Ascending aorta (tissue), 2 donors: ENCODE data around the gene AAMP. TPM values are rescaled to one million over a fixed set of nuclear protein-coding genes. Genes with fewer than 3 reads are reported as not detected.
A peak's percentile ranks its signal among the peaks of the same experiment; 100 is the strongest.
"Not testable (repeated sequence)": the region's sequence is repeated elsewhere in the genome, so short reads cannot be mapped to it uniquely, and the experiment has no call there.

Experiments used
- DNase-seq, 2 donors: peaks; one replicate each; pipeline ENCODE4 v3.0.0-alpha.2; 2019; ENCODE audit warnings: low spot score in 2 of 2
- H3K27ac ChIP-seq, 2 donors: fragments of 200-600 bp; sonication (generic); one replicate each; pipeline ENCODE4 v1.5.1; 2016 to 2017; ENCODE audit warnings: mild to moderate bottlenecking in 1 of 2
- H3K27me3 ChIP-seq: fragments of 200-600 bp; sonication (generic); one replicate; pipeline ENCODE4 v1.5.1; 2017
- H3K36me3 ChIP-seq, 2 donors: fragments of 200-600 bp; sonication (generic); one replicate each; pipeline ENCODE4 v1.5.1; 2016
- H3K4me1 ChIP-seq, 2 donors: fragments of 200-600 bp; sonication (generic); one replicate each; pipeline ENCODE4 v1.5.1; 2016 to 2017; ENCODE audit warnings: mild to moderate bottlenecking in 1 of 2
- H3K4me3 ChIP-seq, 2 donors: fragments of 200-600 bp; sonication (generic); one replicate each; pipeline ENCODE4 v1.5.1; 2016 to 2017; ENCODE audit warnings: mild to moderate bottlenecking in 1 of 2
- H3K9me3 ChIP-seq, 2 donors: fragments of 200-600 bp; sonication (generic); one replicate each; pipeline ENCODE4 v1.5.1; 2016
- CTCF ChIP-seq, 3 experiments: fragments of 200-600 bp in 2 of 3; fragments of 450-650 bp in 1 of 3; sonication (generic) in 2 of 3; IDR thresholded peaks; one replicate each; pipeline ENCODE4 v1.5.1; 2016 to 2019; ENCODE audit warnings: antibody characterized with exemption in 3 of 3, mild to moderate bottlenecking in 1 of 3, moderate library complexity in 1 of 3
- intact Hi-C: fragments of 100-400 bp; cut with DNase I; formaldehyde crosslinking; loops from one replicate; pipeline ENCODE4 v1.15.1; 2023
- total RNA-seq: library from RNA; depleted of rRNA; stranded (reverse); fragments of >200 nt; gene quantifications from one replicate; pipeline ENCODE4 v1.1.0, GENCODE V29; 2016

AAMP gene
- total RNA-seq = 73.7 TPM

DNA sequence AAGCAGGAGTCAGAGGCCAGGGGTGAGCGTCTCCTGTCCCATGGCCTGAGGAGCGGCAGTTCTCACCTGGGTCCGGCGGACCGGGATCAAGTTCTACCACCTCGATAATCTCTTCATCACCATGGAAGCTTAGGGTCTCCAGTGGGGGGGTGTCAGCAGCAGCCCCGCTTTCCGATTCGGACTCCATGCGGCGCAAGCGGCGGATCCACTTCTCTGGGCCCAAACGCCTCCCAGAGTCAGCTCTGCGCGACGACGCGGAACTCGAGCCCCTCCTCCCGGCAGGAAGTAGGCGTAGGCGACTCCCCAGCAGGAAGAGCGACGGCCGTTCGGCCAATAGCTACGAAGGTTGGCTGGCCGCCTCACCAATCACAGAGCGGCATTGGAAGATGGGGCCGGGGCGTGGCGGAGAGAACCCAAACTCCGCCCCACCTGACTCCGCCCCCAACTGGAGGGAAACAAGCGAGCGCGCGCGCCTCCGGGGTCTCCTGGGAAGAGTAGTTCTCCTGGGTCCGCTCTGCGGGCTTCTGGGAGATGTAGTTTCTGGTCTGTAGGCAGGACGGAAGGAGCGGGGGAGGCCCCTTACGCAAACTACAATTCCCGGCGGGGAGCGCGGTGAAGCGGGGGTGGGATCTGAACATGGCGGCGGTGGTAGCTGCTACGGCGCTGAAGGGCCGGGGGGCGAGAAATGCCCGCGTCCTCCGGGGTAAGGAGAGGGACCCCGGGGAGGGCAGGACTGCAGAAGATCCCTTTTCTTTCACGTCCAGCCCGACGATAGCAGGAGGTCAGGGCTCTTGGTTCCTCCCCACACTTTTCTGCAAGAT is at the start of gene AAMP, which contains the start of gene PNKD:
Gene AAMP, minus strand, starts transcription at position 238 of the 821 bp plus-strand sequence. Its CDS starts 51 bp downstream, at position 187.
Gene PNKD, plus strand, starts transcription at position 620 of the 821 bp plus-strand sequence. Its CDS starts 17 bp downstream, at position 637.
- no peaks in the 10 kb centered on the region for H3K9me3 ChIP-seq
- intact Hi-C loops = loop anchor here (1.0 to 5.0 kb wide), 6 partner anchors 53 to 297 kb away; partner anchors contain the start of genes ARPC2, CNOT9 and USP37
- DNase-seq = peak; percentile 99 to 100
- H3K36me3 ChIP-seq = peaks cover 40 to 43% of the 10 kb centered on the region in 2 donors
- H3K4me1 ChIP-seq = peaks cover 12 to 35% of the 10 kb centered on the region in 2 donors
- H3K27ac ChIP-seq = peak within 1 kb of the TSS; percentile 73 to 80
- no peaks in the 10 kb centered on the region for H3K27me3 ChIP-seq
- H3K4me3 ChIP-seq = peak within 1 kb of the TSS; percentile 79 to 85
- TF ChIP-seq CTCF (IDR thresholded peaks at IDR 0.05) = peak in 1 of 3 experiments; percentile 44

DNA sequence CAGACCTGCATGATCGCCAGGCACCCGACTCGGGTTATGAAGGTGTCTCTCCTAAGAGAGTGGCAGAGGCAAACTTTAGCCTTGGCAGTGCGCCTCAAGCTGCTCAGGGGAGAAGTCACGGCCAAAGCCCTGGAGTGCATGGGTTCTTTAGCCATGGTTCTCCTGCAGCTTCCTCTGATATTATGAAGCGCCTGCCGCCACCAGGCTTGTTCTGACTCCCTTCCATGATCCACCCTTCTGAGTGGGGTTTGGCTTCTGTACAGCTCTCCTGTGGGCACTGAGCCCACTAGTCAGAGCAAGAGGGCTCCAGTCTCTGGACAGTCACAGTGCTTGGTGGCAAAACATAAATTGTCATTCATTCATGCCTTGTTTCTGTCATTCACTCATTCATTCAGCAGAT is 48.3 kb upstream of the AAMP start:
- no peaks in the 10 kb centered on the region for H3K36me3 ChIP-seq
- intact Hi-C loops = no loop called here

GRCh38 chr2:218317835-218318234 is 47.9 kb upstream of the AAMP start:
- intact Hi-C loops = no loop called here
- TF ChIP-seq CTCF (IDR thresholded peaks at IDR 0.05) = no peak
- Histone ChIP-seq H3K9me3 (no peaks in the 10 kb centered on the region), H3K36me3 (no peaks in the 10 kb centered on the region), H3K27ac (no peak overlapping the region), H3K4me3 (no peak overlapping the region), H3K27me3 (no peaks in the 10 kb centered on the region), H3K4me1 (peaks cover 0 to 5% of the 10 kb centered on the region in 2 donors)
- DNase-seq = no peak

More for the DNA sequence above, 48.3 kb upstream of the AAMP start:
- H3K4me1 ChIP-seq = peaks cover 0 to 5% of the 10 kb centered on the region in 2 donors
- no peak for TF ChIP-seq CTCF (IDR thresholded peaks at IDR 0.05)
- no peak overlapping the region for H3K27ac ChIP-seq
- H3K9me3 ChIP-seq = no peaks in the 10 kb centered on the region
- no peaks in the 10 kb centered on the region for H3K27me3 ChIP-seq
- H3K4me3 ChIP-seq = no peak overlapping the region
- no peak for DNase-seq

GRCh38 chr2:218317303-218317630 is 47.3 kb upstream of the AAMP start:
- peaks cover 0 to 1% of the 10 kb centered on the region in 2 donors for H3K4me1 ChIP-seq
- no peak for DNase-seq
- H3K27ac ChIP-seq = no peak overlapping the region
- TF ChIP-seq CTCF (IDR thresholded peaks at IDR 0.05) = no peak
- H3K4me3 ChIP-seq = no peak overlapping the region
- H3K9me3 ChIP-seq = no peaks in the 10 kb centered on the region
- intact Hi-C loops = no loop called here
- no peaks in the 10 kb centered on the region for H3K36me3 ChIP-seq
- no peaks in the 10 kb centered on the region for H3K27me3 ChIP-seq

DNA sequence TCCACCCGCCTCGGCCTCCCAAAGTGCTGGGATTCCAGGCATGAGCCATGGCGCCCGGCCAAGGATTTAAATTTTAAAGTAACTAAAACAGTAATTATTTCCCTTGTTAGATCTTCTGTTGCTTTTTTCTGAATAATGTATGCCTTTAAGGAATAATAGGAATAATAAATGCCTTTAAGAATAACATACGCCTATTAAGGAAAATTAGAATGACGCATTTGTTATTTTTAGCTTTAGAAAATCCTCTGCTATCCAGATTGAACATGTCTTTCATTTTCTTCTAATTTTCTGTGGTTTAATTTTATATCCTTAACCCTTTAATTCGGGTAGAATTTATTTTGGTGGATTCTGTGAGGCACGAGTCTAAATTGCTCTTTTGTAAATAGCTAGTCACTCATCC is 45.5 kb upstream of the AAMP start:
- no peaks in the 10 kb centered on the region for H3K27me3 ChIP-seq

DNA sequence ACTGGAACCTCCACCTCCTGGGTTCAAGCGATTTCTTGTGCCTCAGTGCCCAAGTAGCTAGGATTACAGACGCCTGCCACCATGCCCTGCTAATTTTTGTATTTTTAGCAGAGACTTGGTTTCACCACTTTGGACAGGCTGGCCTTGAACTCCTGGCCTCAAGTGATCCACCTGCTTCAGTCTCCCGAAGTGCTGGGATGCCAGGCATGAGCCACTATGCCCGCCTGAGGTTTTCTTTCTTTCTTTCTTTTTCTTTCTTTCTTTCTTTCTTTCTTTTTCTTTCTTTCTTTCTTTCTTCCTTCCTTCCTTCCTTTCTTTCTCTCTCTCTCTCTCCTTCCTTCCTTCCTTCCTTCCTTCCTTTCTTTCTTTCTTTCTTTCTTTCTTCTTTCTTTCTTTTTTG is 44.8 kb upstream of the AAMP start:
- DNase-seq, intact Hi-C loops: not testable (repeated sequence)

More for the DNA sequence above, 45.5 kb upstream of the AAMP start:
- Histone ChIP-seq H3K27ac (no peak overlapping the region), H3K9me3 (no peaks in the 10 kb centered on the region), H3K36me3 (no peaks in the 10 kb centered on the region), H3K4me3 (no peak overlapping the region), H3K4me1 (no peaks in the 10 kb centered on the region)
- TF ChIP-seq CTCF (IDR thresholded peaks at IDR 0.05) = no peak
- intact Hi-C loops = no loop called here
- no peak for DNase-seq

More for the DNA sequence above, 44.8 kb upstream of the AAMP start:
- H3K27ac ChIP-seq, H3K4me3 ChIP-seq, H3K36me3 ChIP-seq, H3K4me1 ChIP-seq, H3K27me3 ChIP-seq, H3K9me3 ChIP-seq: not testable (repeated sequence)
